ENCODE data around the gene MTUS2.

Gene MTUS2

GRCh38 chr13:28889086-28889732, 69.1 kb downstream of the MTUS2 start:
- H3K27ac ChIP-seq (ENCODE audit: low read depth, low read length) = no peak overlapping the region
- H3K9ac ChIP-seq (ENCODE audit: low read length) = no peak overlapping the region
- no peaks in the 10 kb centered on the region for H3K36me3 ChIP-seq (ENCODE audit: control insufficient read depth, insufficient read depth, low read length)
- no peaks in the 10 kb centered on the region for H3K9me3 ChIP-seq (ENCODE audit: control insufficient read depth, insufficient read depth, low read depth, low read length)
- H3K4me3 ChIP-seq (ENCODE audit: low read depth, low read length) = no peak overlapping the region
- H3K4me1 ChIP-seq (ENCODE audit: control insufficient read depth, insufficient read depth, low read length) = no peaks in the 10 kb centered on the region
- peaks cover 3% of the 10 kb centered on the region; the same call in 1 of the 2 replicates for H3K27me3 ChIP-seq (ENCODE audit: control insufficient read depth, insufficient read depth, low read length)

GRCh38 chr13:28890712-28891111, 70.6 kb downstream of the MTUS2 start:
- no peaks in the 10 kb centered on the region for H3K9me3 ChIP-seq (ENCODE audit: control insufficient read depth, insufficient read depth, low read depth, low read length)
- no peaks in the 10 kb centered on the region for H3K4me1 ChIP-seq (ENCODE audit: control insufficient read depth, insufficient read depth, low read length)

GRCh38 chr13:28918030-28918429, 97.9 kb downstream of the MTUS2 start:
- Histone ChIP-seq H3K27me3 (ENCODE audit: control insufficient read depth, insufficient read depth, low read length) (no peaks in the 10 kb centered on the region), H3K4me3 (ENCODE audit: low read depth, low read length) (no peak overlapping the region), H3K9ac (ENCODE audit: low read length) (no peak overlapping the region), H3K36me3 (ENCODE audit: control insufficient read depth, insufficient read depth, low read length) (no peaks in the 10 kb centered on the region), H3K9me3 (ENCODE audit: control insufficient read depth, insufficient read depth, low read depth, low read length) (peaks cover 8% of the 10 kb centered on the region; the same call in 1 of the 2 replicates), H3K27ac (ENCODE audit: low read depth, low read length) (no peak overlapping the region), H3K4me1 (ENCODE audit: control insufficient read depth, insufficient read depth, low read length) (no peaks in the 10 kb centered on the region)

More at GRCh38 chr13:28890712-28891111, 70.6 kb downstream of the MTUS2 start:
- Histone ChIP-seq H3K36me3 (ENCODE audit: control insufficient read depth, insufficient read depth, low read length) (no peaks in the 10 kb centered on the region), H3K27me3 (ENCODE audit: control insufficient read depth, insufficient read depth, low read length) (peaks cover 3% of the 10 kb centered on the region; the same call in 1 of the 2 replicates), H3K9ac (ENCODE audit: low read length) (no peak overlapping the region), H3K4me3 (ENCODE audit: low read depth, low read length) (no peak overlapping the region), H3K27ac (ENCODE audit: low read depth, low read length) (no peak overlapping the region)

GRCh38 chr13:28922341-28922740, 102.2 kb downstream of the MTUS2 start:
- Histone ChIP-seq H3K4me3 (ENCODE audit: low read depth, low read length) (no peak overlapping the region), H3K36me3 (ENCODE audit: control insufficient read depth, insufficient read depth, low read length) (no peaks in the 10 kb centered on the region), H3K9ac (ENCODE audit: low read length) (no peak overlapping the region), H3K9me3 (ENCODE audit: control insufficient read depth, insufficient read depth, low read depth, low read length) (peaks cover 5% of the 10 kb centered on the region; the same call in 1 of the 2 replicates), H3K27ac (ENCODE audit: low read depth, low read length) (no peak overlapping the region), H3K4me1 (ENCODE audit: control insufficient read depth, insufficient read depth, low read length) (no peaks in the 10 kb centered on the region), H3K27me3 (ENCODE audit: control insufficient read depth, insufficient read depth, low read length) (no peaks in the 10 kb centered on the region)

GRCh38 chr13:28935104-28935503, 115.0 kb downstream of the MTUS2 start:
- Histone ChIP-seq H3K4me1 (ENCODE audit: control insufficient read depth, insufficient read depth, low read length) (no peaks in the 10 kb centered on the region), H3K36me3 (ENCODE audit: control insufficient read depth, insufficient read depth, low read length) (no peaks in the 10 kb centered on the region), H3K27ac (ENCODE audit: low read depth, low read length) (no peak overlapping the region), H3K9me3 (ENCODE audit: control insufficient read depth, insufficient read depth, low read depth, low read length) (no peaks in the 10 kb centered on the region), H3K4me3 (ENCODE audit: low read depth, low read length) (no peak overlapping the region), H3K9ac (ENCODE audit: low read length) (no peak overlapping the region), H3K27me3 (ENCODE audit: control insufficient read depth, insufficient read depth, low read length) (no peaks in the 10 kb centered on the region)

- no peak overlapping the region for H3K4me3 ChIP-seq (ENCODE audit: low read depth, low read length)
- H3K9me3 ChIP-seq (ENCODE audit: control insufficient read depth, insufficient read depth, low read depth, low read length) = no peaks in the 10 kb centered on the region
- H3K4me1 ChIP-seq (ENCODE audit: control insufficient read depth, insufficient read depth, low read length) = no peaks in the 10 kb centered on the region
- H3K36me3 ChIP-seq (ENCODE audit: control insufficient read depth, insufficient read depth, low read length) = no peaks in the 10 kb centered on the region
- H3K27ac ChIP-seq (ENCODE audit: low read depth, low read length) = no peak overlapping the region
- H3K9ac ChIP-seq (ENCODE audit: low read length) = no peak overlapping the region
- H3K27me3 ChIP-seq (ENCODE audit: control insufficient read depth, insufficient read depth, low read length) = no peaks in the 10 kb centered on the region; the same call in 1 of the 2 replicates
Observed at GRCh38 chr13:28942906-28943305, 122.8 kb downstream of the MTUS2 start.

- Histone ChIP-seq H3K4me1 (ENCODE audit: control insufficient read depth, insufficient read depth, low read length) (no peaks in the 10 kb centered on the region), H3K9ac (ENCODE audit: low read length) (no peak overlapping the region), H3K27me3 (ENCODE audit: control insufficient read depth, insufficient read depth, low read length) (no peaks in the 10 kb centered on the region), H3K9me3 (ENCODE audit: control insufficient read depth, insufficient read depth, low read depth, low read length) (no peaks in the 10 kb centered on the region), H3K27ac (ENCODE audit: low read depth, low read length) (no peak overlapping the region), H3K36me3 (ENCODE audit: control insufficient read depth, insufficient read depth, low read length) (no peaks in the 10 kb centered on the region), H3K4me3 (ENCODE audit: low read depth, low read length) (no peak overlapping the region)
Observed at GRCh38 chr13:28953714-28954418, 133.7 kb downstream of the MTUS2 start.

GRCh38 chr13:28954419-28954725, 134.2 kb downstream of the MTUS2 start:
- no peaks in the 10 kb centered on the region for H3K4me1 ChIP-seq (ENCODE audit: control insufficient read depth, insufficient read depth, low read length)
- H3K27ac ChIP-seq (ENCODE audit: low read depth, low read length) = no peak overlapping the region
- H3K36me3 ChIP-seq (ENCODE audit: control insufficient read depth, insufficient read depth, low read length) = no peaks in the 10 kb centered on the region
- H3K9me3 ChIP-seq (ENCODE audit: control insufficient read depth, insufficient read depth, low read depth, low read length) = no peaks in the 10 kb centered on the region
- H3K4me3 ChIP-seq (ENCODE audit: low read depth, low read length) = no peak overlapping the region
- no peak overlapping the region for H3K9ac ChIP-seq (ENCODE audit: low read length)
- no peaks in the 10 kb centered on the region for H3K27me3 ChIP-seq (ENCODE audit: control insufficient read depth, insufficient read depth, low read length)

- Histone ChIP-seq H3K4me3 (ENCODE audit: low read depth, low read length) (no peak overlapping the region), H3K27ac (ENCODE audit: low read depth, low read length) (no peak overlapping the region), H3K9ac (ENCODE audit: low read length) (no peak overlapping the region), H3K36me3 (ENCODE audit: control insufficient read depth, insufficient read depth, low read length) (no peaks in the 10 kb centered on the region), H3K27me3 (ENCODE audit: control insufficient read depth, insufficient read depth, low read length) (no peaks in the 10 kb centered on the region), H3K9me3 (ENCODE audit: control insufficient read depth, insufficient read depth, low read depth, low read length) (no peaks in the 10 kb centered on the region), H3K4me1 (ENCODE audit: control insufficient read depth, insufficient read depth, low read length) (no peaks in the 10 kb centered on the region)
Observed at GRCh38 chr13:28954810-28955209, 134.7 kb downstream of the MTUS2 start.

GRCh38 chr13:28955264-28955966, 135.3 kb downstream of the MTUS2 start:
- H3K4me3 ChIP-seq (ENCODE audit: low read depth, low read length) = no peak overlapping the region
- H3K4me1 ChIP-seq (ENCODE audit: control insufficient read depth, insufficient read depth, low read length) = no peaks in the 10 kb centered on the region
- H3K27me3 ChIP-seq (ENCODE audit: control insufficient read depth, insufficient read depth, low read length) = no peaks in the 10 kb centered on the region

GRCh38 chr13:28958018-28958417, 137.9 kb downstream of the MTUS2 start:
- Histone ChIP-seq H3K27me3 (ENCODE audit: control insufficient read depth, insufficient read depth, low read length) (no peaks in the 10 kb centered on the region), H3K36me3 (ENCODE audit: control insufficient read depth, insufficient read depth, low read length) (no peaks in the 10 kb centered on the region), H3K9ac (ENCODE audit: low read length) (no peak overlapping the region), H3K4me1 (ENCODE audit: control insufficient read depth, insufficient read depth, low read length) (no peaks in the 10 kb centered on the region), H3K4me3 (ENCODE audit: low read depth, low read length) (no peak overlapping the region), H3K27ac (ENCODE audit: low read depth, low read length) (no peak overlapping the region), H3K9me3 (ENCODE audit: control insufficient read depth, insufficient read depth, low read depth, low read length) (no peaks in the 10 kb centered on the region)

More at GRCh38 chr13:28955264-28955966, 135.3 kb downstream of the MTUS2 start:
- Histone ChIP-seq H3K36me3 (ENCODE audit: control insufficient read depth, insufficient read depth, low read length) (no peaks in the 10 kb centered on the region), H3K9me3 (ENCODE audit: control insufficient read depth, insufficient read depth, low read depth, low read length) (no peaks in the 10 kb centered on the region), H3K9ac (ENCODE audit: low read length) (no peak overlapping the region), H3K27ac (ENCODE audit: low read depth, low read length) (no peak overlapping the region)
